T-helper 1 cell treated with Interleukin-12 subunit alpha and Interleukin-12 subunit beta and Interleukin-4 antibody, amounts not matched to agents 30 μg/mL and 1 μg/mL, for 36 hours (primary cell): ENCODE results near the gene RPL18A.
"Not testable (repeated sequence)": the region's sequence is repeated elsewhere in the genome, so short reads cannot be mapped to it uniquely, and the experiment has no call there.

Experiments
- H3K27ac Mint-ChIP-seq: one replicate; pipeline ENCODE4 v1.8.0; 2021; ENCODE audit warnings: mild to moderate bottlenecking, mixed read lengths
- H3K27me3 Mint-ChIP-seq: one replicate; pipeline ENCODE4 v1.8.0; 2021; ENCODE audit warnings: low read depth, mixed read lengths
- H3K36me3 Mint-ChIP-seq: one replicate; pipeline ENCODE4 v1.8.0; 2021; ENCODE audit warnings: low read depth, mixed read lengths
- H3K4me1 Mint-ChIP-seq: one replicate; pipeline ENCODE4 v1.8.0; 2021; ENCODE audit warnings: low read depth, mixed read lengths
- H3K4me3 Mint-ChIP-seq: one replicate; pipeline ENCODE4 v1.8.0; 2021; ENCODE audit warnings: mild to moderate bottlenecking, moderate library complexity, mixed read lengths
- H3K9me3 Mint-ChIP-seq: one replicate; pipeline ENCODE4 v1.8.0; 2021; ENCODE audit warnings: mixed read lengths

RPL18A gene

GRCh38 chr19:17869114-17869608, 9.5 kb downstream of the RPL18A start:
- peaks cover 5% of the 10 kb centered on the region for H3K4me1 Mint-ChIP-seq
- H3K4me3 Mint-ChIP-seq, result no peak overlapping the region
- H3K27ac Mint-ChIP-seq, result no peak overlapping the region
- no peaks in the 10 kb centered on the region for H3K9me3 Mint-ChIP-seq
- no peaks in the 10 kb centered on the region for H3K27me3 Mint-ChIP-seq
- H3K36me3 Mint-ChIP-seq, result peaks cover 2% of the 10 kb centered on the region

- no peaks in the 10 kb centered on the region for H3K27me3 Mint-ChIP-seq
- H3K4me3 Mint-ChIP-seq, result peak overlapping the region; percentile 85
- peaks cover 5% of the 10 kb centered on the region for H3K4me1 Mint-ChIP-seq
- H3K9me3 Mint-ChIP-seq, result no peaks in the 10 kb centered on the region
- no peak overlapping the region for H3K27ac Mint-ChIP-seq
- H3K36me3 Mint-ChIP-seq, result peaks cover 2% of the 10 kb centered on the region
Measured at GRCh38 chr19:17871032-17871877, 11.5 kb downstream of the RPL18A start.

GRCh38 chr19:17871878-17872250, 12.2 kb downstream of the RPL18A start, which contains the start of gene SLC5A5:
SLC5A5 (plus strand) TSS chr19:17871945; CDS start chr19:17872320, 375 bp downstream.
- peak within 1 kb of the TSS; percentile 77 for H3K27ac Mint-ChIP-seq

GRCh38 chr19:17872251-17873001, 12.7 kb downstream of the RPL18A start:
- peak overlapping the region; percentile 36 for H3K27ac Mint-ChIP-seq
- H3K4me1 Mint-ChIP-seq, result peaks cover 5% of the 10 kb centered on the region
- no peaks in the 10 kb centered on the region for H3K27me3 Mint-ChIP-seq

More at GRCh38 chr19:17871878-17872250, 12.2 kb downstream of the RPL18A start, which contains the start of gene SLC5A5:
- Mint-ChIP-seq H3K4me3 (peak within 1 kb of the TSS; percentile 85), H3K9me3 (no peaks in the 10 kb centered on the region), H3K36me3 (peaks cover 2% of the 10 kb centered on the region), H3K27me3 (no peaks in the 10 kb centered on the region), H3K4me1 (peaks cover 5% of the 10 kb centered on the region)

GRCh38 chr19:17873786-17874757, 14.4 kb downstream of the RPL18A start:
- Mint-ChIP-seq H3K27ac (no peak overlapping the region), H3K4me3 (peak overlapping the region; percentile 65), H3K36me3 (no peaks in the 10 kb centered on the region), H3K27me3 (no peaks in the 10 kb centered on the region), H3K4me1 (peaks cover 5% of the 10 kb centered on the region), H3K9me3 (no peaks in the 10 kb centered on the region)

More at GRCh38 chr19:17872251-17873001, 12.7 kb downstream of the RPL18A start:
- Mint-ChIP-seq H3K9me3 (no peaks in the 10 kb centered on the region), H3K36me3 (peaks cover 2% of the 10 kb centered on the region), H3K4me3 (peak overlapping the region; percentile 65)

- H3K27me3 Mint-ChIP-seq, result no peaks in the 10 kb centered on the region
- H3K27ac Mint-ChIP-seq, result no peak overlapping the region
- peak overlapping the region; percentile 63 for H3K4me3 Mint-ChIP-seq
- H3K4me1 Mint-ChIP-seq, result peaks cover 5% of the 10 kb centered on the region
- H3K9me3 Mint-ChIP-seq, result no peaks in the 10 kb centered on the region
- no peaks in the 10 kb centered on the region for H3K36me3 Mint-ChIP-seq
Measured at GRCh38 chr19:17874758-17875135, 15.0 kb downstream of the RPL18A start.

GRCh38 chr19:17877696-17878095, 18.0 kb downstream of the RPL18A start:
- H3K36me3 Mint-ChIP-seq, result no peaks in the 10 kb centered on the region
- no peaks in the 10 kb centered on the region for H3K27me3 Mint-ChIP-seq
- no peaks in the 10 kb centered on the region for H3K9me3 Mint-ChIP-seq
- H3K4me3 Mint-ChIP-seq, result no peak overlapping the region
- H3K4me1 Mint-ChIP-seq, result no peaks in the 10 kb centered on the region
- H3K27ac Mint-ChIP-seq, result no peak overlapping the region

- H3K9me3 Mint-ChIP-seq, result no peaks in the 10 kb centered on the region
- no peaks in the 10 kb centered on the region for H3K27me3 Mint-ChIP-seq
- H3K27ac Mint-ChIP-seq, result no peak overlapping the region
- no peaks in the 10 kb centered on the region for H3K4me1 Mint-ChIP-seq
- no peak overlapping the region for H3K4me3 Mint-ChIP-seq
- no peaks in the 10 kb centered on the region for H3K36me3 Mint-ChIP-seq
Measured at GRCh38 chr19:17879466-17879865, 19.8 kb downstream of the RPL18A start.

- no peak overlapping the region for H3K27ac Mint-ChIP-seq
- H3K4me3 Mint-ChIP-seq, result no peak overlapping the region
- H3K36me3 Mint-ChIP-seq, result no peaks in the 10 kb centered on the region
- H3K9me3 Mint-ChIP-seq, result no peaks in the 10 kb centered on the region
- H3K27me3 Mint-ChIP-seq, result no peaks in the 10 kb centered on the region
- H3K4me1 Mint-ChIP-seq, result no peaks in the 10 kb centered on the region
Measured at GRCh38 chr19:17881701-17882100, 22.0 kb downstream of the RPL18A start.

GRCh38 chr19:17883627-17884410, 24.1 kb downstream of the RPL18A start:
- no peak overlapping the region for H3K27ac Mint-ChIP-seq
- no peaks in the 10 kb centered on the region for H3K4me1 Mint-ChIP-seq
- H3K9me3 Mint-ChIP-seq, result no peaks in the 10 kb centered on the region
- no peaks in the 10 kb centered on the region for H3K27me3 Mint-ChIP-seq
- H3K4me3 Mint-ChIP-seq, result no peak overlapping the region
- H3K36me3 Mint-ChIP-seq, result no peaks in the 10 kb centered on the region

GRCh38 chr19:17886515-17886914, 26.8 kb downstream of the RPL18A start:
- Mint-ChIP-seq H3K4me1 (no peaks in the 10 kb centered on the region), H3K9me3 (no peaks in the 10 kb centered on the region), H3K36me3 (no peaks in the 10 kb centered on the region), H3K4me3 (no peak overlapping the region), H3K27ac (no peak overlapping the region), H3K27me3 (no peaks in the 10 kb centered on the region)

- not testable (repeated sequence) for H3K4me1 Mint-ChIP-seq, H3K4me3 Mint-ChIP-seq, H3K9me3 Mint-ChIP-seq, H3K36me3 Mint-ChIP-seq, H3K27me3 Mint-ChIP-seq, H3K27ac Mint-ChIP-seq
Measured at GRCh38 chr19:17887221-17887620, 27.5 kb downstream of the RPL18A start.

- no peaks in the 10 kb centered on the region for H3K36me3 Mint-ChIP-seq
- H3K9me3 Mint-ChIP-seq, result no peaks in the 10 kb centered on the region
- H3K4me1 Mint-ChIP-seq, result no peaks in the 10 kb centered on the region
- H3K27me3 Mint-ChIP-seq, result no peaks in the 10 kb centered on the region
- H3K4me3 Mint-ChIP-seq, result no peak overlapping the region
- no peak overlapping the region for H3K27ac Mint-ChIP-seq
Measured at GRCh38 chr19:17888260-17888659, 28.6 kb downstream of the RPL18A start.
